HG03575 (cell line): ENCODE data around the gene CDKAL1.

Experiments used
- ATAC-seq: cut with Tn5 transposase; IDR thresholded peaks from one replicate; pipeline ENCODE4 v1.9.1; 2021; ENCODE audit not compliant: unreplicated experiment, insufficient number of reproducible peaks, low FRiP score; ENCODE audit errors: extremely low read depth

CDKAL1 gene

DNA sequence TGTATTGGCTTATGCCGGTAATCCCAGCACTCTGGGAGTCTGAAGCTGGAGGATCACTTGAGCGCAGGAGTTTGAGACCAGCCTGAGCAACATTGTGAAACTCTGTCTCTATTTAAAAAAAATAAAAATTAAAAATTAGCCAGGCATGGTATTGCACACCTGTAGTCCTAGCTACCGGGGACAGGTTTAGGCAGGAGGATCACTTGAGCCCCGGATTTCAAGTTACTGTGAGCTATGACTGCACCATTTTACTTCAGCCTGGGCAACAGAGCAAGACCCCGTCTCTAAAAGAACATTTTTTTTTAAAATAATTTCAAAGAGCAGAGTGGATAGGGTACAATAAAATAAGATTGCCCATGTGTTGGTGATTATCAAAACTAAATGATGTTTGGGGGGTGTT, 576.4 kb downstream of the CDKAL1 start:
- ATAC-seq: no peak

DNA sequence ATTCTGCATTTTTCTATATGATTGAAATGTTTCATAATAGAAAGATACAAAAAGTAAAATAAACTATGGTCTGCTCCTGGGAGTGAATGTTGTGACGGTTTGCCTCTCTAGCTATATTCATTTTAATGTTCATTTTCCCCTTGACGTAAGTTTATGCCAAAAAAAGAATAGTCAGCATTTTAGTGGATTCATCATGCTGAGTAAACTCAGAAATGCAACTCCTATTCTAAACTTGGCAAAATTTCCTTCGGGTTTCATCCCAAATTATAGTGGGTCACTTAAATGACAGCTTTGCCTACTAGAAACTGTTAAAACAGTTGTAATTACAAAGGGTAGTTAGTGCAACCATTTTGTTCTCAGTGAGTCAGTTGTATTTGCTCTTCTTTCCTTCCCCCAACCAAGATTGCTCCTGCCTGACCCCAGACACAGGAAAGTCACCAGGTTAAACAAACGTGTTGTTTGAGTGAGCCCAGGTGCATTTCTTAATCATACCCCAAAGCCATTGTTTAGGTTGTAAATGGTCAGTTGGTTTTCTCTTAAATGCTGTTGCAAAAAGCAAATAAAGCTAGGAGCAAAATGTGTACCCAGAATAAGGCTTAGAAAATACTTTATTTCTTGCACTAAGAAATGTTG, 577.0 kb downstream of the CDKAL1 start:
- no peak for ATAC-seq

DNA sequence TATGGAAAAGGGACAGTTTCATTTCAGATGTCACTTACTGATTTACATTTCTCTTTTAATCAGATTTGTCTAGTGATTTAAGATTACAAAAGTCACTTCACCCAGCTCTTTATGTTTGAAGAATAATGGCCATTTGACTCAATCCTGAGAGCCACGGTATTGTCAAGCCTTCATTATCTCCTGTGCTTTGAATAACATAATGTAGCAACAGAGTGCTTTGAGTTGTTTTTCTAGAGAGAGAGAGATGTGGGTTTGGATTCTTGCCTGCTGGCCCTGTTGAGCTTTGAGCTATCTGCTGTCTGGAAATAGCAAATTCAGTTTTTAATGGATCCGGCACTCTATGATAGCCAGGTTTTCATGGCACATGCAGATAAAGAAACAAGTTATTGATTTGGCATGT, 580.9 kb downstream of the CDKAL1 start:
- no peak for ATAC-seq

DNA sequence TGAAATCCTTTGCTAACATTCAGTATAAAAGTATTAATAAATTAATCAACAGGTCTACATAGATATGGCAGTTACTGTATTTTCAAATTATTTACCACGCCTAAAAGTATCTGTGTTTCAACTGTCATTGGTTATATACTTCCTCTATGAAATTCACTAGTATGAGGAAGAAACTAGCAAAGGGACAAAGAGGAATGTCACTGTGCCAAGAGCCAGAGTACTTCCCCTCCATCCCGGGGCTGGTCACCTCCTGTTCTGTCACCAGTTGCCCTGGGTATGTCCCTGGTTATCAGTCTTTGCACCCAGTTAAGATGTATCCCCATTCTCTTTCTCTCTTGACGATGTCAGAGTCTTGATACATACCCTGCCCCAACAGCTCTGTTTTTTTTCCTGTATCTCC, 582.5 kb downstream of the CDKAL1 start:
- ATAC-seq: no peak

DNA sequence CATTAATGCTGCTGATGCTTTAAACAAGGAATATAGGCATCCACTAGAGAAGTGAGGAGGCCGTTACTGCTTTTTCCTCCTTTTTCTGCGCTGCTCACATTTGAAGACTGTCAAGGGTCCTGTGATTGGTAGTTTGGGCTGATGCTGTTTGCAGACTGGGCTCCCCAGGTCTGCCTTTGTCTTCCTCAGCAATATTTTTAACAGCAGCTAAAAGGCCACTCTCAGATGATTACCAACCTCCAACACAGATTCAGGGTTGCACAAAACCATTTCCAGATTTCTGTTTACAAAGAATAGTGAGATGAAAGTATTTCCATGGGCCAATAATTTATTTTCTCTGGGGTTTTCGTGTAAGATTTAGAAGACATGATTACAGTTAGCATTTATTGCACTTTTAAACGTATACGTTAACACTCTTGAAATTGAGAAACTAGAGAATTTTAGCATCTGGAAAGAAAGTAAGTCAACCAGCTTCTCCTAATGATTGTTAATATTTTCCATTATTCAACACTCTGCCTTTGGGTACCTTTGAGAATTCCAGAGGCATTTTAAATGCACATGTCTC, 584.0 kb downstream of the CDKAL1 start:
- ATAC-seq: no peak

DNA sequence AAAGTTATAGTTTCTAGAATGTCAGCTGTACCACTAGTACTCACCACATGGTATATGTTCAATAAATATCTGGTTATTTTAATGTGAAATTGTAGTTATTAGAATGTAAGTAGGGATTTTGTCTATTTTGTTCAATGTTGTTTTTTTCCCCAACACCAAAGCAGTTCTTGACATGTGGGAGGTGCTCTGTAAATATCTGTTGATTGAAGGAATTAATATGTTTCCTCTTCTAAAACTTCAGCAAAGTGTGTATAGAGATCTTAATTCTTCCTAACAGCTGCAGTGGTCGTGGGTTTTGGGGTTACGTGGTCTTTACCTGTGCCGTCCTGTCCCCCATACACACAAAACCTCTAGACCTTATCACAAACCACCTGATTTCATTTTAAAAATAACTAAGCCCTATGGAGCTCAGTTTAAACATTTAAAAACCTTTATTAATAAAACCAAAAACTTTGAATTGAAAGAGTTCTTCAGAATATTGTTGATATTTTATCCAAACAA, 587.4 kb downstream of the CDKAL1 start:
- no peak for ATAC-seq

DNA sequence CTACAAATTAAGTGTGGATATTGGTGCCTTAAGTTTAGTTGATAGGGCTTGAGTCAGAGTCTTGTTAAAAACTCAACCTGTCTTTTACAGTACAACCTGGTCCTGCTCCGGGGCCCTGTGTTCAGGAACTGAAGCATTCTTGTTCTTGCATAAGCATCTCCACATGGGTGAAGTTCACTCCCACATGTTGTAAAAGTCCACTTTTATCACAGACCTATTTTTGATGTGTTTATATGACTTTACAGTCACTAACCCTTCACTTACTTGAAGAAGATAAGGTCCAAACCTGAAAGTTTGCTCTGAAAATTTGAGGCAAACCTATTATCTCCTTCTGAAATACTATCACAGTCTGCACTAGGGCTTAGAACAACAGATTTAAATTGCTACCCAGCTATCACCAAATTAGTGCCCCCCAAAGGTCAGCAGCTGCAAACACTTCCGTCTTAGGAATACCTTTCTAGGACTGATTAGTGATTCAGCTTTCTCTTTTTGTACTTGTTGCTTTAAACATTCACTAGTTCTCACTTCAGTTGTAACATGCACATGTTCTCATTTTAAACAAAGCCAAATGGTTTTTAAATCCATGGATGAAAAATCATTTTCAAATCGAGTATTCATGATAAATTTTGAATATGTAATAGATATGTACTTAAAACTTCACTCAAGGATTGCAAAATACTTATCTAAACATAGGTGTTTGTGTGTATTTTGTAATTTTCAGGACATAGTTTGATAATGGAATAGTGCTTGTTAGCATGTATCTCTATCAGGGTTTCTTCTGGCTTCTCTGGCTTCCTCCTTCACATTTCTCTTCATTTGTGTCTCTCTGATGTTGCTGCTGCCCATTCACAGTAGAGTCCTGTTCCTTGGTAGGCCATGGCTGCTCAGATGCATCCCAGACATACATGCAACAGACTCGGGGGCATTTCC, 589.5 kb downstream of the CDKAL1 start:
- no peak for ATAC-seq

DNA sequence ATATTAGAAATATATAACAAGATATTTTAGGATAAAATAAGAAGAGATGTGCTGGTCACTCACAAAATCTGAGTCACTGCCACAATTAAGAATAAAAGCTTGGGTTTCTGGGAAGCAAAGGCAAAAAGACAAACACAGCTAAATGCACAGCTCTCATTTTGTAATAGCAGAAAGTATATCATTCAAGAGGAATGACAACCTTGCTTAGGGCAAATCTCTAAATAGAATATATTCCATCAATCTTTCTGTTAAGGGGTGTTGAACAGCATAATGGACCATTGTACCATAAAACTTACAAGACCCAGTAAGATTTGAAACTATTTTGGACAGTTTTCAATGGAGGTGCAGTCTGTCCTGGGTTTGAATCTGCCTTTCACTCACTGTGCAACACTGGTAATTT, 594.3 kb downstream of the CDKAL1 start:
- ATAC-seq: no peak

DNA sequence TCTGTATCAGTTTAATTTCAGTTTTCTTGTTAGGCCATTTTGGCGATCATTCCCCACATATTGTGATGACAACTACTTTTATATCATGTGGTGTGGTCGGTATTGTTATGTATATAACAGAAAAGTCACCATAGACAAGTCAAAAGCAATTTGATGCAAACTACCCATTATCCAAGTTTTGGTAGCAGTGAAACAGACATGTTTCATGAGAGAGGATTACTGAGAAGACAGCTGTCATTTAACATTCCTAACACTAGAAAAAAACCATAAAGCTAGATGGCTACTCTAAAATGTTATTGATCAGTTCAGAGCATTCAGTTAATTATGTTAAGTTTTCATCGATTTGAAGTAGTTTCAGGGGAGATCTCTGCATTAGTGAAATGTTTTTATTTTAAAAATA, 597.1 kb downstream of the CDKAL1 start:
- no peak for ATAC-seq

DNA sequence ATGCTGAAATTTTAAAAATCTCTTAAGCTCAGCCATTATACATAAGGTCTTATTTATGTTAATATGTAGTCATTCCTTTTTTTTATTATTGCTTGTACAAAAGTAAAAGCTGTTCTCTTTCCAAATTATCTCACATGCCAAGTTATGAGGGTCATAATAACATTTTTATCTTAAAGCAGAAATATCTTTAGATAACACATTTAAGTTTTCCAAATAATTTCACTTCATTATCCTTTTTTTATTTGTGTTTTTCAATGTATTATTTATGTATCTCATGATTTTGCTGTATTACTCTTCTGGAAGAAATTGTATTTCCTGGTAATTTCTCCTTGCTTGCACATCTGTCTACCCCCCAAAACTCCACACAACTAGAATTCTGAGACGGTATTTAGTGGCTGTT, 598.2 kb downstream of the CDKAL1 start:
- no peak for ATAC-seq

DNA sequence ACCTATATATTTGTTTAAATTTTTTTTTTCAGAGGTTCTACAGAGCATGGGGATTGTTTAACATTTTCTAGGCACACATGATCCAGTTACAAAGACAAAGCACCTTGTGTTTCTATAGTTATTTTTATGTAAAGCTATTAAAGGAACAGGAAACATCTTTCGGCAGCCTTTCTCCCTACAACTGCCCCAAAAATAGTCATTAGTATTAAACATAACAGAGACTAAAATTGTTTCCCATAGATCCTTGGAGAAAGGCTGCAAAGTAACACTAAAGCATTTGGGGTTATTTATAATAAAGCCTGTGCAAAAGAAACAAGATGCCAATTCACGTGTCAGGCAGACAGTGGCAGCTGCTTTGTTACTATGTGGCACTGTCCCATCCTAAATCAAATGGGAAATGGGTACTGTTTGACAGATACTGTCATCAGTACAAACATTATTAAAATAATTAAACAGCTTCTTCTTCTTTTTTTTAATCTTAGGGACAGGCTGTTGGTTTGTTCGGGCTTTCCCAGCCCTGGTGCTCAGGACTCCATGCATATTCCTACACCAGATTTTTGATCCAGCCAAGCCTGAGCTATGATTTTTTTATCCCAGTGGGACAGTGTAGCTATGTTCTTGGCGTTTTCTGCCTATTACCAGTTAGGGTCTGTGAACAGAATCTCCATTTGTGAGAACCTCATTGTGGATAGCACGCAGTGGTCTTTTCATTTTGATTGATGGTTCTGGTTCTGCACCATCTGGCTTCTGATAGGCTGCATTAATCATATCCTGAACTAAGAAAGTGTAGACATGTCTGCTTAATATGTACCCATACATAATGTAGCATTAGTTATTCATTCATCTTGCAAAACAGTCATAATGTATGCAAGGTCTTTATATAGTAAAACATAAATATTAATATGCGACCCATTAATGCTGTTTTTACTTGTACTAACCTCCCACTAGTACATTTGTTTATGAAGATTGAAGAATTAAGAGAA, 598.9 kb downstream of the CDKAL1 start:
- no peak for ATAC-seq

DNA sequence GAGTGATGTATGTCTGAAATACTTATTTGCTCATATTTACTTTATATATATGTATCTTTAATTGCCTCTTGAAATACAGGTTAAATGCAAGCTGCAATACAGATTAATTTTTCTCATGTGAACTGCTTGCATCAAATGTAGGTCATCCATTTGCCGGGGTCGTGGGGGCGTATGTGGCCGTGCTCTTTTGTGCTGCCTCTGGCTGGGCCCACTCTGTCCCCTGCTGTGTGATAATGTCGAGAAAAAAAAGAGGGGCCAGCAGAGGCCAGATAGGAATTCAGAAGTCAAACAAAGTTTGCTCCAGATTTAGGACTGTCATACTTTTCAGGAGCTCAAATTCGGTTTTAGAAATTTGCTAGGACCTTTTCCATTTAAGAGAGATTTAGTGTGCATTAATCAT, 599.6 kb downstream of the CDKAL1 start:
- ATAC-seq: no peak

DNA sequence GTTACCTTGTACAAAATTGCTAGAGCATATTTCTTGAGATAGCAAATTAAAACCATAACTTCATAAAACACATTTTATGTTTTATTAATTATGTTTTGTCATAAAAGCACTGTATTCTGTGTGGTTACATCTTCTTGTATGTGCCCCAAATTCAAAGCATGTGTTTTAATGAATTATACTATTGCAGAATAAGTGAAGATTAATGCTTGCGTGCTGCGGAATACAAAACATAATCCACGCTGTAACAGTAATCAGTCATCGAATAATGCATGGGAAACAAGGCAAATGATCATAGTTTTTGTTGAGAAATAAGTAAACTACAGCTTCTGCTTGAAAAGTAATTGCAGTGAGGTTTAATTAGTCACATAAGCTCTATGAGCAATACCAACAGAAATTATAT, 600.1 kb downstream of the CDKAL1 start:
- ATAC-seq: no peak

DNA sequence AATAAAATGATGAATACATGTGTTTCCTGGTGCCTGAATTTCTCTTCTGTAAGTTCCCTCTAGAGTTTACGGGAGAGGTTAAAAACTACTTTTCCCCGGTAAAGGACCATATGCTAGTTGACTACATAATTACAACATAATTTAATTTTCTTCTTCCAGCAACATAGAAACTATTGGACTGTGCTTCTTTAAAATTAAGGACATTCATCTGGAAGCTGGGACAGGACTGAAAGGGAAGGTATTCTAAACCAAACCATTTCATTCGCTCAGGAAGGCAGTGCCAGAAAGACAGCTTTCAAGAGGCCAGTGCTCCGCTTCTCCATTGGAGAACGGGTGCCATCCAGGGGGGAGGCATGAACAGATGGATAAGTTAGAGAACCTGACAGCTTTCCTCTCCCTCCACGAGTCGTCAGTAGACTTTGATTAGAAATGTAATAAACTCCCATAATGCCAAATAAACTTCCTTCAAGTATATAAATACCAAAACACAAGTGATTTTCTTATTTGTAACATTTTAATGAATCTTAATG, 601.3 kb downstream of the CDKAL1 start:
- ATAC-seq: no peak

DNA sequence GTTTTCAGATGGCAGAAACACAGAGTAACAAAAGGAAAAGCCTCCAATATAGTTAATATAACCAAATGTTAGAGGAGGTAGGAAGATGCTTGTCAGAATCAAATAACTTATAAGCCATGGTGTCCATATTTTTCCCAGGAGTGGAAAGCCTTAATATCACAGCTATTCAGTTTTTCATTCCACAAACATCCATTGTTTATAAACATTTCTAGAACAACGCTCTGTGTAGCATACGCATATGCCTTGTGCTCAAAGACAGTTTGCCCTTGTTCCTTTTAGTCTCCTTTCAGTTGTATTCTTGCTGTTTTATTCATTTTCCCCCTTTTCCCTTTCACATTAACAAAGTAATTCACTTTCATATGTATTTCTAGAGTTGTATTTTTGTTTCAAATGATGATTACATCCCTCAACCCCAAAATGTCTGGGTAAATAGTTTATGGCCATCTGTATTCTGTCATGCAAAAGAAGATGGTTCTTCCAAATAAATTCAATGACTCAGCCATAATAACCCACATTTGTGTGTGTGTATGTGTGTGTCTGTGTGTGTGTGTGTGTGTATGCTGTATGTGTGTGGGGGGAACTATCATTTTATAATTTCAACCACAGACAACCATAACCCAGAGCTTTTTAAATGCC, 603.6 kb downstream of the CDKAL1 start:
- no peak for ATAC-seq

DNA sequence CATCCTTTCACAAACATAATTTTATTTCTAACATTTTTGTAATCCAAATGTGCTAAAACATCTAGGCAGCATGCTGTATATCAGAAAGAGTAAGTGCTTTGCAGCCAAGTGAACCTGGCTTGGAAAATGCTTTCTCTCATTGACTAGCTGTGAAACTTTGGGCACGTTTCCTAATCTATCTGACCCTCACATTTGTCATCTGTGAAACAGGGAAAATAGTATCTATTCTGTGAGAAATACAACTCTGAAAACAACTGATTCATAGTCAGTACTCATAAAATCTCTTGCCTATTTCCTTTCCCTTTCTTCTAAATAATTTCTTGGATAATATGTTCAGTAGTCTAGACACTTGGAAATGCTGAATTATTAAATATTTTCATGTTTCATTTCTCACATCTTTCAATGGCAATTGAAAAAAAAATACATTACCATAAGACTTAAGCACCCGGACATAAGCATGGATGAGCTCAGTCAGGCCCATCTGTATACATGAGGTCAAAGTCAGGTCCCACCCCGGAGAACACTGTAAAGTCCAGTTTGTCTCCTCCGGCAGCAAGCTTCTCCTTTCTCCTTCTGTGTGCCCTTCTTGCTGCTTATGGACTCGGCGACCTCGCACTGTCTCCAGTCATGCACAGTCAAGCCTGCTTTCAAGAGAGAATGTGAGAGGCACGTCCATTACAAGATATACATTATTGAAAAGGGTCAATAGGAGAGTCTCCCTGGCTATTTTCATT, 604.2 kb downstream of the CDKAL1 start:
- ATAC-seq: no peak

DNA sequence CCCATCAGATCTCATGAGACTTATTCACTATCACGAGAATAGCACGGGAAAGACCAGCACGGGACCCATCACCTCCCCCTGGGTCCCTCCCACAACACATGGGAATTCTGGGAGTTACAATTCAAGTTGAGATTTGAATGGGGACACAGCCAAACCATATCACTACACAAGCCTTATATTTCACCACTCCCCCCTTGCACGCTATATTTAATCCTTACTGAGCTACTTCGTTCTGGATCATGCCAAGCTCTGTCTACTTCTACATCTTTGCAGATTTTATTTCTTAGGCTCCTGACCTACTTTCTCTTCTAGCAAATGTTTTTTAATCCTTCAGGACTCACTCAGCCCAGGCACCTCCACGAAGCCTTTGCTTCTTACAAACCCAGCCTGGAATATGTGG, 606.7 kb downstream of the CDKAL1 start:
- no peak for ATAC-seq
